HG02938 (cell line): ENCODE data around the gene RNASEH2A.

Experiments
- ATAC-seq: cut with Tn5 transposase; IDR thresholded peaks from one replicate; pipeline ENCODE4 v1.9.1; 2021; ENCODE audit warnings: mild to moderate bottlenecking, moderate library complexity; ENCODE audit not compliant: unreplicated experiment

Gene RNASEH2A

DNA sequence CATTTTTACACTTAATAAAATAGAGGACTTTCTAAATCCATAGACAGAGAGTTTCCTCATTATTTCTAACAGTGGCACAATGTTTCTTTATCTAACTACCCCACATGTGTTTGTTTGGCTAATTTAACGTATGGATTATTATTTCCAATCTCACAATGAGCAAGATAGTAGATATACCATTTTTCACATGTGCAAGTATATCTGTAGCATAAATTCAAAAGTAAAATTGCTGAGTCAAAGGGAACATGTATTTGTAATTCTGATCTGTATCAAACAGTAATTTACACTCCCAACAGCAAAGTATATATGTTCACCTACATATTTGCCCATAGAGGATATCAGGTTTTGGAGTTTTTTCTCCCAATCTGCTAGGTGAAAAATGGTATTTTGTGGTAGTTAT lies 50.3 kb downstream of the RNASEH2A start:
- ATAC-seq = no peak

GRCh38 chr19:12858041-12858928 lies 51.9 kb downstream of the RNASEH2A start:
- no peak for ATAC-seq

- ATAC-seq = no peak
These were observed 53.2 kb downstream of the RNASEH2A start for GRCh38 chr19:12859546-12859945.
